Fibroblast of villous mesenchyme (primary cell): ENCODE data around the gene EID1. TPM values are rescaled to one million over a fixed set of nuclear protein-coding genes. Genes with fewer than 3 reads are reported as not detected.

Experiments used
- DNase-seq: peaks from one replicate; pipeline ENCODE4 v3.0.0-alpha.2; 2010; ENCODE audit warnings: low read depth
- H3K4me3 ChIP-seq: 2 replicates; pipeline ENCODE4 v1.5.1; 2011; ENCODE audit warnings: low read depth, mild to moderate bottlenecking, low read length
- total RNA-seq: library from RNA; depleted of rRNA; stranded (reverse); fragments of >200 nt; gene quantifications from 2 replicates; pipeline ENCODE4 v1.2.3, GENCODE V29; 2012
- TF ChIP-seq, protein P1 (sequence below): IDR thresholded peaks from 2 replicates; pipeline ENCODE4 v1.5.1; 2012; ENCODE audit warnings: low read depth, mild to moderate bottlenecking, low read length; ENCODE audit not compliant: insufficient read depth

The EID1 gene
- total RNA-seq, 1 donor, result 224 TPM

DNA sequence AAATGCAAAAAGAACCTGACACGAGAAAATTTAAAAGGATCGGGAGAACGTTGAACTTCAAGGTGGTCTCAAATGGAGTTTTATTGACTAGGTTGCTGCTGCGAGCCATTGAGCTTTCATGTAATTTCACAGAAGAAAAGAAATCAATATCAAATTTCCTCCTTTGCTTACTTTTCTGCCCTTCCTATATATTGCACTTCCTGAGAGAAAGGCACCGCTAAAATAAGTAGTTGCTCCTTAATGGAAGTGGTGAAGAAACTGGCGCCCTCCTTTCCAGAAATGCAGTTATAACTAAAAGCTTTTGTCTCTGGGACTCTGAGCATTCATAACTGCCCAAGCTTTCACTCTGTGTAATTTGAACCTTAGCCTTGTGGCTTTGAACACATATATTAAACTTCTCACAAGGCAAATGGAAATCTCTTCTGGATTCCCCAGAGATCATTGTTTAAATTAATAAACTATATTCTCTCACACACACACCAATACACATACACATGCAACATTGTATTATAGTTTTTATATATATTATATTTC lies 13.4 kb downstream of the EID1 start:
- no peak overlapping the region for H3K4me3 ChIP-seq
- DNase-seq, result no peak
- TF ChIP-seq, protein P1, sequence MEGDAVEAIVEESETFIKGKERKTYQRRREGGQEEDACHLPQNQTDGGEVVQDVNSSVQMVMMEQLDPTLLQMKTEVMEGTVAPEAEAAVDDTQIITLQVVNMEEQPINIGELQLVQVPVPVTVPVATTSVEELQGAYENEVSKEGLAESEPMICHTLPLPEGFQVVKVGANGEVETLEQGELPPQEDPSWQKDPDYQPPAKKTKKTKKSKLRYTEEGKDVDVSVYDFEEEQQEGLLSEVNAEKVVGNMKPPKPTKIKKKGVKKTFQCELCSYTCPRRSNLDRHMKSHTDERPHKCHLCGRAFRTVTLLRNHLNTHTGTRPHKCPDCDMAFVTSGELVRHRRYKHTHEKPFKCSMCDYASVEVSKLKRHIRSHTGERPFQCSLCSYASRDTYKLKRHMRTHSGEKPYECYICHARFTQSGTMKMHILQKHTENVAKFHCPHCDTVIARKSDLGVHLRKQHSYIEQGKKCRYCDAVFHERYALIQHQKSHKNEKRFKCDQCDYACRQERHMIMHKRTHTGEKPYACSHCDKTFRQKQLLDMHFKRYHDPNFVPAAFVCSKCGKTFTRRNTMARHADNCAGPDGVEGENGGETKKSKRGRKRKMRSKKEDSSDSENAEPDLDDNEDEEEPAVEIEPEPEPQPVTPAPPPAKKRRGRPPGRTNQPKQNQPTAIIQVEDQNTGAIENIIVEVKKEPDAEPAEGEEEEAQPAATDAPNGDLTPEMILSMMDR, result no peak

DNA sequence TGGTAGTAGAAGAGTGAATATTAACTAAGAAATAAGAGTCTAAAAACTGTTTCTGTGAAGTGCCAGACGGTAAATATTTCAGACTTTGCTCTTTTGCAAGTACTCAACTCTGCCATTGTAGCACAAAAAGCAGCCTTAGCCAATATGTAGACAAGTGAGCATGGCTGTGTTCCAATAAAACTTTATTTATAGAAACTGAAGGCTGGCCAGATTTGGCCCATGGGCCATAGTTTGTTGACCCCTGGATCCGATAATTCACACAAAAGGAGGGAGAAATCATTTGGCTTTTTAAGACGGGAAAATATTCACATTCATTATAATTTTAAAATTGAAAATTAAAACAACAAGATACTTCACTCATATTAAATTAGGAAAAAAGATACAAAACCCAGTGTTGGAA lies 15.4 kb downstream of the EID1 start:
- TF ChIP-seq, protein P1, result no peak
- no peak for DNase-seq
- H3K4me3 ChIP-seq, result no peak overlapping the region

DNA sequence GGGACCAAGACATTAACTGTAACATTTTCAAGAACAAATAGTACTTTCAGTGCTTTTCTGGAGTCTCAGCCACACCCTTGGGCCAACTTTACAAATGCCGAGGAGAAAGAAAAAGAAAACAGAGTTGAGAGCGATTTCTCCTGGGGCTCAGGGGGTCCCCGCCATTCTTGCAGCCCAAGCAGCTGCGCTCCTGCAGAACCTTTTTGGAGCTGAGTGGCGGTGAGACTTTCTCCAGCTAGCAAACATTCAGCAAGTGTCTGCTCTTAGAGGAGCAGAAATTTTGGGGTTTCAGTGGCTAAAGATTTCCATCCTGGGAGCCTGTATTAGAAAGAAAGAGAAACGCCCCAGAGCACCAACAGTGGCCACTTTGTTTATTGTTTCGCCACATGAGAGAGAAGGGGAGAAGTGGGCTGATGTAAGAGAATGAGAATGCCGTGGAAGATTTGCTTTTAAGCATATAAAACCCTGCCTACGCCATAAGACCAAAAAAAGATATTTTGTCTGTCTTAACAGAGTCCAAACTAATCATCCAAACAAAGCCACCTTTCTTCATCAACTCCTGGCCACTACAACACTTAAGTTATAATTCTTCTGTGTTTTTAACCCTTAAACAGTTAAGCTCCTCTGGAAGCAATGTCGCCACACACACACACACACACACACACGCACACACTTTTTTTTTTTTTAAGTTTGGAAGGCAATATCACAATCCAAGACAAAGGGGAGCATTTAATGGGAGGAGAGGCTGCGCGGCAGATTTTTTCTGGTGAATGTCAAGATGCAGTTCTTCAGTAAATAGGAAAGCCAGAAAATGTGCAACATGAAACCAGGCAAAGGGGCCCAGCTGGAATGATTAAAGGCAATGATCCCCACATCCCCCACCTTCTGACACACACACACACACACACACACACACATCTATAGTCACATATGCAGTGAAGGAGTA lies 19.2 kb downstream of the EID1 start:
- DNase-seq, result peak; percentile 81

DNA sequence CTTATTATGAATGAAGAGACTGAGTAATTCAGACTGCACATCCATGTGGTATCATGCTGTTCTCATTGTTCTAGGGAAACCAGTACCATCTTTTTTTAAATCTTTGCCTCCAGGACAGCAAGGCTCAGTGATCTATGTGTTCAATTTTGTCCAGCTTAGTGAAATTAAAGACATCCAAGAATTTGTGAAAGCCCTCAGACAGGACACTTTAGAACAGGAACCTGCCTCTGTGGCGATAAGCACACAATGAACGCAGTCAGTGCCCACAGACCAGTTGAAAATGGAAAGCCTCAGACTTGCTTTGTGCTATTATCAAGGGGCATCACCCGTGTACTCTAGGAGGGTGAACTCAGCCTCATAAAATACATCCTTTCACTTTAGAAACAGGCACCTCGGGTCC lies 20.1 kb downstream of the EID1 start:
- TF ChIP-seq, protein P1, result no peak
- H3K4me3 ChIP-seq, result no peak overlapping the region
- no peak for DNase-seq

More for the DNA sequence above, 19.2 kb downstream of the EID1 start:
- peak overlapping the region; percentile 35 for H3K4me3 ChIP-seq
- TF ChIP-seq, protein P1, result no peak

DNA sequence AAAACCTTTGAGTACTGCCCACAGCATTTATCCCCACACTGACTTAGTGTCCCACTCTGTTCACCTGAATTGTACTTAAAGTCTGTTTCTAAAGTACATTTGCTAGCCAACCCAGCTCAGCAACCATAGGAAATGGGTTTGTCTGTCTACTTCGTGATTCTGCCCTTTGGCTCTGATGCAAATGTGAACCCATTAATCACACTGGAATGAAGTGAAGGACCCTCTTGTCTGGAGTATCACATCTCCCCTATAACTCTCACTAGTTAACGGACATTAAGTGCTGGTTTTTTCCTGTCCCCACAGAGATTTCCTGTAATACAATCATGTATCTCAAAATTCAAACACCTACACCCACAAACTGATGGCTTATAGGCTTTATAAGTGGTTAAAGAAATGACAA lies 20.5 kb downstream of the EID1 start:
- TF ChIP-seq, protein P1, result no peak
- no peak overlapping the region for H3K4me3 ChIP-seq
- DNase-seq, result no peak

DNA sequence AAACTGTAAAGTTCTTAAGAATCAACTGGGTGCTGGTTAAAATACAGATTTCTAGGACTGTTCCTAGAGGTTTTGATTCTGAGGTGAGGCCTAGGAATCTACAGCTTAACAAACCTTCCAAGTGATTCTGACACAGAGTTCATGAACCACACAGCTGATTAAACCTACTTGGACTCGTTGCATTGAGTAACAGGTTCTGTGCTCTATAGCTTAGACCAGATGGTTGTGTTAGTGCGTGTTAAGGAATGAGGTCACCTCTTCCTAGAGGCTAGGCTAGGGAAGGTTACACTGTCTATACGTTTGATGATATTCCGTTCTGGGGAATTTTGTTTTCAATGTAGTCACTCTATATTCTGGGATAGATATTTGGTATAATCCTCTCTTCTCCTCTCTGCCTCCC lies 21.9 kb downstream of the EID1 start:
- no peak for DNase-seq
- TF ChIP-seq, protein P1, result no peak
- H3K4me3 ChIP-seq, result no peak overlapping the region
